H1 (cell line): ENCODE results near the gene MIEF2.

Experiments used
- GTF2F1 ChIP-seq: IDR thresholded peaks from 2 replicates; pipeline ENCODE4 v1.6.1; 2012; ENCODE audit warnings: low read depth, low read length, improper control_type of control experiment, borderline replicate concordance
- POLR2AphosphoS5 ChIP-seq: IDR thresholded peaks from 2 replicates; pipeline ENCODE4 v1.6.1; 2011; ENCODE audit warnings: low read depth, low read length

DNA sequence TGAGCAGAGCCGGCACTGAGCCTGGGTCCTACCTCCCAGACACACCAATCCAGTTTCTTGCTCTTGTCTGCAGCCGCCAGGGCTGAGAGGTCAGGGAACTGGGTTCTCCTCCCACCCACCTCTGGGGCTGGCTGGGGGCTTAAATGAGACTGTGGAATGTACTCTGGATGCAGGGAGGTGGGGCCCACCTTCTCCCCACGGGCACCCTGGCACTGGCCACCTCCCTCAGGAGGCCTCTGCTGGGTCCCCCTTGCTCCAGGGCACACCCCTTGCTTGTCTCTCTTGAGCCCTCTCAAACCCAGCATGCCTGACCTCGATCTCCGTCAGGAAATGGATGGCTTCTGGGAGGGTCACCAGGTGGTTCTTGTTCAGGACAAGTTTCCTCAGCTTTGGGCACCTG lies 8.3 kb upstream of the MIEF2 start:
- TF ChIP-seq POLR2AphosphoS5 = no peak
- TF ChIP-seq GTF2F1 = no peak
